Glutamatergic neuron (in vitro differentiated cells): ENCODE data around the gene GRM7. TPM values are rescaled to one million over a fixed set of nuclear protein-coding genes. Genes with fewer than 3 reads are reported as not detected.

ENCODE experiments used
- DNase-seq: peaks from one replicate; pipeline ENCODE4 v3.0.0; 2022
- H3K27ac Mint-ChIP-seq: one replicate; pipeline ENCODE4 v1.8.0; 2020; ENCODE audit warnings: mild to moderate bottlenecking, mixed read lengths, inconsistent platforms; ENCODE audit not compliant: unreplicated experiment
- H3K27me3 Mint-ChIP-seq: one replicate; pipeline ENCODE4 v1.8.0; 2020; ENCODE audit warnings: mild to moderate bottlenecking, moderate library complexity, mixed read lengths, inconsistent platforms; ENCODE audit not compliant: unreplicated experiment
- H3K36me3 Mint-ChIP-seq: one replicate; pipeline ENCODE4 v1.8.0; 2020; ENCODE audit warnings: mild to moderate bottlenecking, mixed read lengths, inconsistent platforms; ENCODE audit not compliant: unreplicated experiment
- H3K4me1 Mint-ChIP-seq: one replicate; pipeline ENCODE4 v1.8.0; 2020; ENCODE audit warnings: mild to moderate bottlenecking, low read depth, mixed read lengths, inconsistent platforms; ENCODE audit not compliant: unreplicated experiment
- H3K4me3 Mint-ChIP-seq: one replicate; pipeline ENCODE4 v1.8.0; 2020; ENCODE audit warnings: mild to moderate bottlenecking, mixed read lengths, inconsistent platforms; ENCODE audit not compliant: unreplicated experiment
- H3K9me3 Mint-ChIP-seq: one replicate; pipeline ENCODE4 v1.8.0; 2020; ENCODE audit warnings: mild to moderate bottlenecking, moderate library complexity, mixed read lengths, inconsistent platforms; ENCODE audit not compliant: unreplicated experiment
- total RNA-seq: library from RNA; stranded (reverse); fragmentation: NEBNext Ultra II Directional; extraction: Animal tissue kit (Norgen Biotek cat#: 25700); gene quantifications from one replicate; pipeline ENCODE4 v1.2.1, GENCODE V29; 2021; ENCODE audit not compliant: unreplicated experiment
- TF ChIP-seq, protein P1 (sequence below): fragments of 200-600 bp; sonication (generic); IDR thresholded peaks from one replicate; pipeline ENCODE4 v1.5.0; 2021; ENCODE audit not compliant: partially characterized antibody, unreplicated experiment

GRM7 gene
- total RNA-seq, 1 donor from 2014 or later, result 1.4 TPM

DNA sequence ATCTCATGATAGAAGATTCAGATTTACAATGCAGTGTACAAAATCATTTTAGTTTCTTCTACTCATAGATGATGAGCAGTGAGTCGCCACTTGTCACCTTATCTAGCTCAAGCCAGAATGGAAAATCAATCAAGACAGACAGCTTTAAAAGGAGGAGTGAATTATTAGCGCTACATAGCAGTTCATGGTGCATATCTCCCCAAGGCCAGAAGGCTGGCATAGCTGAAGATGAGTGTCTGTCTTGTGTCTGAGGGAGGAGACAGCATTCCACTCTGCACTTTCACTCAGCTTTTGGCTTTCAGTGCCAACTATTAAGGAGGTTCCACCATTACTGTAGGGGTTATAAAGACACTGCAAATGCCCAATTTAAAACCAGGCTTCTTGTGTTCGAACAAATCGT is 836.6 kb downstream of the GRM7 start:
- DNase-seq, result no peak
- TF ChIP-seq, protein P1, sequence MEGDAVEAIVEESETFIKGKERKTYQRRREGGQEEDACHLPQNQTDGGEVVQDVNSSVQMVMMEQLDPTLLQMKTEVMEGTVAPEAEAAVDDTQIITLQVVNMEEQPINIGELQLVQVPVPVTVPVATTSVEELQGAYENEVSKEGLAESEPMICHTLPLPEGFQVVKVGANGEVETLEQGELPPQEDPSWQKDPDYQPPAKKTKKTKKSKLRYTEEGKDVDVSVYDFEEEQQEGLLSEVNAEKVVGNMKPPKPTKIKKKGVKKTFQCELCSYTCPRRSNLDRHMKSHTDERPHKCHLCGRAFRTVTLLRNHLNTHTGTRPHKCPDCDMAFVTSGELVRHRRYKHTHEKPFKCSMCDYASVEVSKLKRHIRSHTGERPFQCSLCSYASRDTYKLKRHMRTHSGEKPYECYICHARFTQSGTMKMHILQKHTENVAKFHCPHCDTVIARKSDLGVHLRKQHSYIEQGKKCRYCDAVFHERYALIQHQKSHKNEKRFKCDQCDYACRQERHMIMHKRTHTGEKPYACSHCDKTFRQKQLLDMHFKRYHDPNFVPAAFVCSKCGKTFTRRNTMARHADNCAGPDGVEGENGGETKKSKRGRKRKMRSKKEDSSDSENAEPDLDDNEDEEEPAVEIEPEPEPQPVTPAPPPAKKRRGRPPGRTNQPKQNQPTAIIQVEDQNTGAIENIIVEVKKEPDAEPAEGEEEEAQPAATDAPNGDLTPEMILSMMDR, result no peak
- no peak overlapping the region for H3K4me3 Mint-ChIP-seq
- peaks cover 19% of the 10 kb centered on the region for H3K4me1 Mint-ChIP-seq
- peaks cover 5% of the 10 kb centered on the region for H3K9me3 Mint-ChIP-seq
- H3K36me3 Mint-ChIP-seq, result no peaks in the 10 kb centered on the region
- no peak overlapping the region for H3K27ac Mint-ChIP-seq
- H3K27me3 Mint-ChIP-seq, result peaks cover 2% of the 10 kb centered on the region

DNA sequence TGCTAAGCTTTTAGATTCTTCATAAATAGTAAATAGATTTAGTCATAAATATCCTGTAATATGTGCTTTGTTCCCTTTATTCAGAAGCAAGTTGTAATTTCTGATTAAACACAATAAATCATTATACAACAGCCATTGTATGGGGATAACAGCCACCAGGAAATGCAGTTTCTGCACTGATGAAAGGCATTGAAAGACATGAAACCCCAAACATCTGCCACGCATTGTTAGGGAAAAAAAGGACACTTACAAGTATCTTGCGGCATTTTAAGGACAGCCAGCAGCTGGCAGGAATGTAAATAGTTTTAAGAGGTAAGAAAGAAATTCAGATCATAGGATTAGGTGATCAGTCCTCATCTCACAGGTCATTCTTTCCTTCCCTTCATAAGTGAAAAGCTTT is 839.6 kb downstream of the GRM7 start:
- peaks cover 2% of the 10 kb centered on the region for H3K27me3 Mint-ChIP-seq
- no peaks in the 10 kb centered on the region for H3K36me3 Mint-ChIP-seq
- DNase-seq, result no peak
- H3K4me3 Mint-ChIP-seq, result peak overlapping the region; percentile 56
- H3K27ac Mint-ChIP-seq, result peak overlapping the region; percentile 77
- TF ChIP-seq, protein P1, result no peak
- H3K9me3 Mint-ChIP-seq, result peaks cover 5% of the 10 kb centered on the region
- peaks cover 16% of the 10 kb centered on the region for H3K4me1 Mint-ChIP-seq

DNA sequence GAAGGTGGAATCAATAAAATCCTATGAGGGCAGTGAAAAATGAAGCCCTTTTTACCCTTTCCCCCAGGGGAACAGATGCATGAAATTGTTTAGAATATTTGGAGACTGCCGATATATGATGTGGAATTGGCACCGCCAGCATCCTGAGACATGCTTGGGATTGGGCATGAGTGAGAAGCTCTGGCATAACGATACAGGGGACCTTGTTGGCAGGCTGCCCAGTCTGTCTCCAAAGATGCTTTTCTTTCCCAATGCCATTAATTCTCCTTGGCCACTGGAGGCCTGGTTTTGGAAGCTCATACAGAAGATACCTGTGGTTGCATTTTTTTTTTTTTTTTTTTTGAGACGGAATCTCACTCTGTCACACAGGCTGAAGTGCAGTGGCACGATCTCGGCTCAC is 840.1 kb downstream of the GRM7 start:
- TF ChIP-seq, protein P1, result no peak
- H3K9me3 Mint-ChIP-seq, result peaks cover 5% of the 10 kb centered on the region
- no peaks in the 10 kb centered on the region for H3K36me3 Mint-ChIP-seq
- peak overlapping the region; percentile 56 for H3K4me3 Mint-ChIP-seq
- DNase-seq, result peak; percentile 19
- H3K27me3 Mint-ChIP-seq, result peaks cover 2% of the 10 kb centered on the region
- peak overlapping the region; percentile 77 for H3K27ac Mint-ChIP-seq
- peaks cover 16% of the 10 kb centered on the region for H3K4me1 Mint-ChIP-seq

DNA sequence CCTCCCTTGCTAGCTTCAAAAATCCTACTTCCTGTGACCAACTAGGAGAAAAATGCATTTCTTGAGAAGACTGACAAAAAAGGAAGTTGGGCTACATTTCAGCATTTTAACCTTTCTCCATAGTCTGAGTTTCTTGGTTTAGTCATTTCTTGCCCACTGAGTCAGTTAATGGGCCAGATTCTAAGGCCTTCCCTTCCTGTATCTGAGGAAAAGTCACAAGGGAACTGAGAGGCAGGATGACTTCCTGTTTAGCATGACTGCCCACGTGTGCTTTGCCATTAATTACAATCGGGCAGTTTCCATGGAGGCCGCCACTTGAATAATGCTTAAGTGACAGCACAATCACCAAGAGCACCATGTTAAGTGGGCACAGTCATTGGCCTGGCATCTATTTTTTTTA is 846.3 kb downstream of the GRM7 start:
- Mint-ChIP-seq H3K4me3 (no peak overlapping the region), H3K9me3 (no peaks in the 10 kb centered on the region), H3K4me1 (no peaks in the 10 kb centered on the region), H3K27me3 (no peaks in the 10 kb centered on the region), H3K27ac (no peak overlapping the region), H3K36me3 (no peaks in the 10 kb centered on the region)
- no peak for DNase-seq
- TF ChIP-seq, protein P1, result no peak

DNA sequence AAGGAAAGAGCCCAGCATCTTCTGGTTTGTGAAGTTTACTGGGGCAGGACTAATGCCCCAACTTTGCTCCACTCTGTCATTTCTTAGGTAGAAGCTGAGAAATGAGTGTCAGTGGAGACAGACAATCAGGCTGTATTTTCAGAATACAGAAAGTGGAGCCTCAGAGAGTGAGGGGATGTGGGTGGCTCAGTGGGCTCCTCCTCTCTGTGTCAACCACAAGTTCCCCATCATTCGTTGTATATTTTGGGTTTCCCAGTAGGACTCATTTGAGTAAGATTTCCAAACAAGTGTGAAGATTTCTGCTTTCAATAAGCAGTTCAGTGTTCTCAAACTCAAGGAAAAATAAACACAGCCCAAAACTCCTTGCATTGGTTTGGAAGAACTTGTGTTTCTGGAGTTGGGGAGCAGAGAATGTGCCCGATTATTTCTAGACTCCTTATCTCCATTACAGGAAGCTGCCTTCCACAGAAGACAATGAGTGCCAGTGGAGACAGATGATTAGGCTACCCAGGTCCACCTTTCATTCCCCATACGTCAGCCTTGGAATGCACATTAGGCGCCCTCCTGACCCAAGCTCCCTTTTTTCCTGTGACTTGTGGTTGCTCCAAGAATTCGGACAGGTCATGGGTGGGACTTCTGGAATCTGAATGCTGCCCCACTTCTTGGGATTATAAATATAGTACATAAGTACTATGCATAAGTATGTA is 848.6 kb downstream of the GRM7 start:
- Mint-ChIP-seq H3K27ac (no peak overlapping the region), H3K4me3 (no peak overlapping the region), H3K4me1 (no peaks in the 10 kb centered on the region), H3K9me3 (no peaks in the 10 kb centered on the region), H3K27me3 (no peaks in the 10 kb centered on the region), H3K36me3 (no peaks in the 10 kb centered on the region)
- TF ChIP-seq, protein P1, result no peak
- DNase-seq, result no peak
